Activated effector memory CD4-positive, alpha-beta T cell treated with Interleukin-2 at 50 U/mL for 16 hours (primary cell): Measurements from ENCODE around the gene MED31.
A peak's percentile ranks its signal among the peaks of the same experiment; 100 is the strongest.
"Not testable (repeated sequence)": the region's sequence is repeated elsewhere in the genome, so short reads cannot be mapped to it uniquely, and the experiment has no call there.

Experiments used
- DNase-seq: peaks from one replicate; pipeline ENCODE4 v3.0.0-alpha.2; 2020

The MED31 gene

GRCh38 chr17:6651354-6651918, at the start of gene MED31, which contains the start of gene C17orf100:
MED31 (minus strand) TSS chr17:6651605; CDS start chr17:6651528, 77 bp downstream.
C17orf100 (plus strand) TSS chr17:6651762; CDS start chr17:6651914, 152 bp downstream.
- peak; percentile 93 for DNase-seq

- DNase-seq, result no peak
Measured at GRCh38 chr17:6700948-6701307, 49.5 kb upstream of the MED31 start.

DNA sequence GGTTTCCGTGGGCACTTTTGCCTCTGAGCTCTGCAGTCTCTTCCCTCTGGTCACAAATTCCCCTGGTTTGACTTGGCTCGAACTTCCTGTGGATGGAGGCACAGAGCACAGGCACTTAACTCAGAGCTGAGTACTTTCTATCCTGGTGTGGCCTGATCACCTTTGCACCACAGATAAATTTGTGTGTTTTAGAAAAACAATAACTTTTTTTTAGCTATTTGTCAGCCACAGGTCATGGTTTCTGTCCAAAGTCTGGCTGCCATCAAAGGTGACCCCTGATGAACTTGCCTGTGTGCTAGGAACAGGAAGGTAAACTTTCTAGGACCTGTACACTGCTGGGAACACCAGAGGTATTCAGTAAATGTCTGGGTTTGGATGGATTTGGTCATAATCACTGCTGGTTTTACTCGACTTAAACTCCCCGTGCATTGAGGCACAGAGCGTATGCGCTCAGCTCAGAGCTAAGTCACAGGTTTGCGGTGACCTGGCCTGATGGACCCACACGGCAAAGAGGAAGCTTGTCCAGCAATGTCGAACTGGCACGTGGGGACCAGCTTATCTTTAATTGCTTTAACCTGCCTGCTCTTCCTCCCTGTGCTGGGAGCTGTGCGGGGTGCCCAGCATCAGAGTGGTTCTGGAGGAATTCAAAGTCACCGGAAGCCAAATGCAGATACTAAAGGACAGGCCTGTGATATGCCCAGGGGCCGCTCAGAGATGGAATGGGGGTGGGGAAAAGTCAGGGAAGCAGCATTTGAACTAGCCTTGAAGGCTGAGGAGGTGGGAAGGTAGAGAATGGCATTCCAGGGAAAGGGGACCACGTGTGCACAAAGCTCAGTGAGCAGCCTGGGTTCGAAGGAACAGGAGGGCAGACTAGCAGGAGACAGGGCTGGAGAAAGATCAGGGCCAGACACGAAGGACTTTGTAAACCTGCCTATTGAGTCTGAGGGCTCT, 48.9 kb upstream of the MED31 start:
- DNase-seq, result no peak

DNA sequence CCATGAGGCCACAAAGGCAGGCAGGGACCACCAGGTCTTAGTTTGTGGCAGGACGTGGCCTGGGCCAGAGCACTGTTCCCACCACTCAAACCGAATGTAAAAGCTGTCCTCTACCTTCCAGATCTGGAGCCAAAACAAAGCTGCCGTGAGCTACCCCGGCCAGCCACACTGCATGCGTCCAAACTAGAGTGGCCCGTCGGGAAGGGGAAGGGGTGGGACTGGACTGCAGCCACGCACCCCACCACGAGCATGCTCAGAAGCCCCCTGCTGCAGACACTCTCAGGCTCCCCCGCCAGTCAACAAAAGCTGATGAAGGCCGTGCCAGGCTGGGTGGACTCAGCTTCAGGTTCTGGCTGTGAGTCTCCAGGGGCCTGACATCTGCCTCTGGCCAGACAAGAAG, 46.6 kb upstream of the MED31 start:
- DNase-seq, result no peak

DNA sequence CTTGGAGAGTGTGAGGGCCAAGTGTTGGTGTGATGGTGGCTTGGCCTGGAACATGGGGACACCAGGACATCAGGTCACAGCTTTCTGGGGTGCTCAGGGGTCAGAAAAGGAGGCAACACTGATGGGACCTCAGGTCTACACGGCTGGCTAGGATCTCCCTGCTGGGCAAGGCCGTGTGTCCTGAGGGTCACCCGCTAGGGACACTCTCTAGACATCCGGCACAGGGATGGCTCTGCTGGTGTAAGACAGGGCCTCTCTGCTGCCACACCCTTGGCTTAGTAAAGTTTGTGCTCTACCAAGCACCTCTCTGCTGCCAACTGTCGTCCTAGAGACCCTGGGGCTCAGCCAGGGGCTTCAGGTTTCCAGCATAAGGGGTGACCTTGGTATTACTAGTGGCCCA, 45.5 kb upstream of the MED31 start:
- DNase-seq, result no peak

DNA sequence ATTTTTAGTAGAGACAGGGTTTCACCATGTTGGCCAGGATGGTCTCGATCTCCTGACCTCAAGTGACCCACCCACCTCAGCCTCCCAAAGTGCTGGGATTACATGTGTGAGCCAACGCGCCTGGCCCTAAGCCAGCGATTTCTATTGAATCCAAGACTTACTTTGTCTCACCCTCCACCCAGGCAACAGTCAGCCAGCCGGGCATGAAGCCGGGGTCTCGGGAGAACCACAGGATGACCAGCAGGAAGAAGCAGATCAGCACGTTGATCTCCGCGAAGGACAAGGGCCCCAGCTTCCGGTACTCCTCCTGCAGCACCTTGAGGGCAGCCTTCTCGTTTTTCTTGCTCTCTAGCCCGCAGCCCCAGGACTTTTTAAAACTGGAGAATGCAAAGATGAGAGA, 44.2 kb upstream of the MED31 start:
- DNase-seq, result no peak

DNA sequence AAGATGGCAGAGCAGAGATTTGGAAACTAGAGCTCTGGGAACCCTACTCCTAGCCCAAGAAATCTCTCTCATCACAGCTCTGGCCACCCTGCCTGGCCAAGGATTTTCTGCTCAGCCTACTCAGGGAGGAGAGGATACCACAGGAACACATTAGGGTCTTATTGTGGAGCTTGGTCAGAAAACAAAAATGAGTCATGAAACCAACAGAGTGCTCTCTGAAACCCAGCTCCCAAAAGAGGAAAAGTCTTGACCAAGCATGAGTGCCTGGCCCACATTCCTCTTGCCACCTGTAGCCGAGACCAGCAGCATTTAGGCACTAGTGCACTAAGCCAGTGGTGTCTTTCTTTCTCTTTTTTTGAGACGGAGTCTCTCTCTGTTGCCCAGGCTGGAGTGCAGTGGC, 43.6 kb upstream of the MED31 start:
- DNase-seq, result no peak

- DNase-seq, result not testable (repeated sequence)
Measured at GRCh38 chr17:6691958-6692357, 40.6 kb upstream of the MED31 start.

- DNase-seq, result no peak
Measured at GRCh38 chr17:6691546-6691945, 40.1 kb upstream of the MED31 start.

- DNase-seq, result no peak
Measured at GRCh38 chr17:6690641-6691040, 39.2 kb upstream of the MED31 start.

- DNase-seq, result no peak
Measured at GRCh38 chr17:6688944-6689343, 37.5 kb upstream of the MED31 start.

- no peak for DNase-seq
Measured at GRCh38 chr17:6686026-6686425, 34.6 kb upstream of the MED31 start.

DNA sequence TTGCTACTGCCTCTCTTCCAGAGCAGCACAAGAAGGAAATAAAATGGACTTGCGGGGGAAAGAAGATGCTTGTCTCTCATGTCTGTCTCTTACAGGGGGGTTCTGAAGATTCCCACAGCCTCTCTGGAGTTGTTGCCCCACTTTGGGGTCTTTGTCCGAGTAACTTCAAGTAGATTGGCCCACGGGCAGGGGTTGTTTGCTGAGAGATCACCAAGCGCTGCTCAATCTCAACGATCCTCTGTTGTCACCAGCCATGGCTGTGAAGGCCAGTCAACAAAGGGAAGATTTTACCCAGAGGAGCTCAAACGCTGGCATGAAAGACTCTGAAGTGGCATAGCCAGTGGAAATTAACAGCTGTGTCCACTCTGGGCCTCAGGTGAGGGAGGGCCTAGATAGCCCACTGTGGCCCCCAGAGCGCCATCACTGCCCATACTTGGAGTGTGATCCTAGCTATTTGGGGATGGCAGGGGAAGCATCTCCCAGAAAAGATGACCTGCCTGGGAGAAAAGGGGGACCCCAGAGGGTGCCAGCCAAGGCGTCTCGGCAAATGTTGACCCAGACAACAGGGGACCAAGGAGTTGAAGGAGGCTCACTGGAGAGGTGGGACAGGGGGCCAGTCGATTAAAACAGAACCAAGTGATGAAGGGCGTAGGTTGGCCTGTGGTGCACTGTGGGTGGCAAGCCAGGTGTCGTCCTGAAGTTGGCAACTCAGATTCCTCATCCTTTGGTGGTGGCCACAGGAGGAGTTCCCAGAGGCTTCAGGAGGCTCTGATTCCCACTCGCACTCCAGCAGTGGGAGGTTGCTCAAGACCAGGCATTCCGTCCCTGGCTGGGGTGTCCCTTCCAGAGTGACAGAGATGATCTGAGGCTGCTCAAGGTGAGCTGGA, 33.7 kb upstream of the MED31 start:
- no peak for DNase-seq

DNA sequence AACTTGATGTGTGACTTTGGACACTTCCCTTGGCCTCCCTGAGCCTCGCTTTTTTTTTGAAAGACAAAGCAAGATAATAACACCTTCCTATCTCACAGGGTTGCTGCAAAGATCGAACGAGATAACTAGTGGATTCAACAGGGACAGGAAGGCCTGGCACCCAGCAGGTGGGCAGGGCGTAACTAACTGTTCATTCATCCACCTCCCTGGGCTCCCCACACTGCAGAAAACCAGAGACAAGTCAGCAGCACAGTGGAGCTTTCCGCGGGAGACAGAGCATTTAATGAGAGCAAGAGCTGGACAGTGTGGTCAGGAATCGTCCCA, 33.0 kb upstream of the MED31 start:
- no peak for DNase-seq

DNA sequence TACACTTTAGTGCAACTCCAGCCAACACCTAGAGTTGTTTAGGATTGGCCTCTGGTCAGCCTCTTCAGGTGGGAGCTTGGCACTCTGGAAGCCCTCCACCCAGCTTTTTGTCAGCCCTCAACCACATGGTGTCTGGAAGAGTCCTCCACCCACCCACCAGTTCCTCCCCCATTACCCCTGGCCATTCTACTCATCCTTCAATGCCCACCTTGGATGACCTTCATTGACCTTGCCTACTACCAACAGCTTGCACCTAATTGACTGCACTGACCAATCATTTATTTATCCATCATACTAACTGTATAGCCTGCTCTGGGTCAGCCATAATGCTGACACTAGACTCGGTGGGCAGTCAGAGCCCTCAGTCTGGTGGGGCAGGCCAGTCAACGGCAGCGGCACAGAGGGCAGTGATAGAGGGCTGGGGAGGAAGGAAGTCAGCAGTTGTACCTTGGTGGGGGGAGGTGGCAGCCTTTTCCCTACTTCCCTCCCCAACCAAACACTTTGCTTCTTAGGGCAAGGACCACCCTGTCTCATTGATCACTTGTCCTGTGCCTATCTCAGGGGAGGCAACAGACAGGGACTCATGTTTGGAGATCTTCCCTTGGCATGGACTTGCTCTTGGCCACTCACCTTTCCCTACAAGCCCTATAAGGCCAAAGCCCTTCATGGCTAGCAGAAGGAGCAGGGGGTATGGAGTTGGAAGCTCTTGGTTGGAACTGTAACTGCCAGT, 32.5 kb upstream of the MED31 start:
- no peak for DNase-seq

DNA sequence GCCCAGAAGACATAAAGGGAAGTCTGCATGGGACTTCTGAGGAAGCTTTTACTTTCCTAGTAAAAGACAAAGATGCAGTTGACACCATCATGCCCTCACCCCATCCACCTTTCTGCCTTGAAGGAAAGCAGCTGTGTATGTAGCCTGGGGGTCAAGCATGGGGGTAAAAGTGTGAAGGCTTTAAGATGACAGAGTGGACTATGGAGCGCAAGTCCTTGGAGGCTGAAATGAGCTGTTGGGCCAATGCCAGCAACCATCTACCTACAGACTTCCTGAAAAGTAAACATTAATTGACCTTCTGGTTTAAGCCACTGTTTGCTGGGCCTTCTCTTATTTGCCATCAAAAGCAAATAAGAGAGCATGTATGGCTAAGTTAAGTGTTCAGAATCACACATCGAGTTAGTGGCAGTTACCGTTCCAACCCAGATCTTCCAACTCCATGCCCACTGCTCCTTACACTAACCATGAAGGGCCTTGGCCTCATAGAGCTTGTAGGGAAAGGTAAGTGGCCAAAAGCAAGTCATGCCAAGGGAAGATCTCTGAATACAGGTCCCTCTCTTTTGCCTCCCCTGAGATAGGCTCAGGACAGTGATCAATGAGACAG, 31.8 kb upstream of the MED31 start:
- no peak for DNase-seq

DNA sequence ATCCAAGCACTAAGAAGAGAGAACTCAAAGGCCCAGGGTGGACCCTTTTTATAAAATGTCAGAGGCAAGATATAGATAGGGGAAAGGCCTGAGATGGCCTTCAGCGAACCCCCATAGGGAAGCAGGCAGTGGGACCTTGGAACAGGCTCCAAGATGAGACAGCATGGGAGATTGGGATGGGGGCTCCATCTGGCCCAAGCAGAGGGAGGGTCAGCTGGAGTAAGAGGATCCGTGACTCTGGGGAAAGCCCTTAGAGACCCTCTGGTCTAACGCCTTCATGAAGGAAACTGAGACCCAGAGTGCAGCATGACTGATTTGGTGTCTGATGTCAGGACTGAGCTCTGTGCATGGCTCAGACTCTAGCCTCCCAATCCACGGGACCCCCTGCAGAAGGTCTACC, 30.9 kb upstream of the MED31 start:
- DNase-seq, result no peak

DNA sequence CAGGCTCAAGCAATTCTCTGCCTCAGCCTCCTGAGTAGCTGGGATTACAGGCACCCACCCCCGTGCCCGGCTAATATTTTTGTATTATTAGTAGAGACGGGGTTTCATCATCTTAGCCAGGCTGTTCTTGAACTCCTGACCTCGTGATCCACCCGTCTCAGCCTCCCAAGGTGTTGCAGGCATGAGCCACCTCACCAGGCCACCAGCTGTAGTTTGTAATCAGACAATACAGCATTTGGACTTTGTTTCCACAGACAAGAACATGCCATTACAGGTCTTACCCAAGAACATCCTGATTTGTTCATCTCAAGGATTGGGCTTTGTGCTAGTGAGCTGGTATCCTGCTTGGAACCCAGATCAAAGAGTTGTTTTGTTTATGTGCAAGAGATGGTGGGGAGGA, 30.3 kb upstream of the MED31 start:
- no peak for DNase-seq

DNA sequence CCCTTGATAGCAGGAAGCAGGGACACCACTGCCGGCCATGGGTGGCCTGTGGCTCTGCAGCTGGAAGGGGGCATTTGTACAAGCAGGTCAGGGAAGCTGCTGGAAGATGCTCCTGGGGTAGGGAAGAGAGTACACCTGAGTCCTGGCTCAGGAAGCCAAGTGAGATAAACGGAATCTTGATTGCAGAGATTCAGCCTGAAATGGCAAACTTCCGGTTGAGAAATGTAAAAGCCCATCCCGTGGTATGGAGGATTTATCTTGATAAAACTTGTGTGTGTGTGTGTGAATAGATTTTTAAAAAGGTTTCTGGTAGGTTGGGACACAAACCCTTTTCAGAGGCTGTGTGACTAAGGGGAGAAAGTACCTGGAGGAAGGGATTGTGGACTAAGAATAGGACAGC, 29.8 kb upstream of the MED31 start:
- no peak for DNase-seq

- no peak for DNase-seq
Measured at GRCh38 chr17:6679241-6679640, 27.8 kb upstream of the MED31 start.

- no peak for DNase-seq
Measured at GRCh38 chr17:6677946-6678345, 26.5 kb upstream of the MED31 start.

DNA sequence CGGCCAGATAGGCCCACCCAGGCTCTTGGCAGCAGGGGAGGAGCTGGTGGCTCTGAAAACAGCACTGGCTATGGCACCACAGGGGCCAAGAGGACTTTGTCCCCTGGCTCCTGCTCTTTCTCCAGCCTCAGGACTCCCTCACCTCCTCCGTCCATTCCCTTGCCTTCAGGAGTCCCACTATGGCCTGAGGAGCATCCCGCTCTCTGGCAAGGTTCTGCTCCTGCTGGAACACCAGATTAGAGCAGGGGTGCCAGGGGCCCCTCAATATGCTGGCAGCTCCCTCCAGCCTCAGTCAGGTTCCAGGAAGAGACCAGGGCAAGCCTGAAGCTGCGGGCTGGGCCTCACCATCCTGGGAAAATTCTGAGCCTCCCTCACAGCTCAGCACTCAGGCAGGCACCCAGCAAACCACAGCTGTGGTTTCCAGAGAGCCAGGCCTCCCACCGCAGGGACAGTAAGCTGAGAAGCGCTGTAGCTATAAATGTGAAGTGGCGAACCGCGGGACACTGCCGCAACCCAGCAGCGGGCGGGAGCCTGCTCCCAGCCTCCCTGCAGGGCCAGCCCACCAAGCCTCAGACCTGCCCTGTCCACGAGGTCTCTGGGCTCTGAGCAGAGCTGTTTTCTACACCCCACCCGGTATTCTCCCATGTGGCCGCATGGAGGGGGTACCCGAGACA, 25.9 kb upstream of the MED31 start:
- DNase-seq, result no peak
